ENCODE results near the gene KCNMB3.
"Not testable (repeated sequence)": the region's sequence is repeated elsewhere in the genome, so short reads cannot be mapped to it uniquely, and the experiment has no call there.

The KCNMB3 gene

GRCh38 chr3:179264449-179264848 lies 13.5 kb upstream of the KCNMB3 start:
- DNase-seq, result no peak

DNA sequence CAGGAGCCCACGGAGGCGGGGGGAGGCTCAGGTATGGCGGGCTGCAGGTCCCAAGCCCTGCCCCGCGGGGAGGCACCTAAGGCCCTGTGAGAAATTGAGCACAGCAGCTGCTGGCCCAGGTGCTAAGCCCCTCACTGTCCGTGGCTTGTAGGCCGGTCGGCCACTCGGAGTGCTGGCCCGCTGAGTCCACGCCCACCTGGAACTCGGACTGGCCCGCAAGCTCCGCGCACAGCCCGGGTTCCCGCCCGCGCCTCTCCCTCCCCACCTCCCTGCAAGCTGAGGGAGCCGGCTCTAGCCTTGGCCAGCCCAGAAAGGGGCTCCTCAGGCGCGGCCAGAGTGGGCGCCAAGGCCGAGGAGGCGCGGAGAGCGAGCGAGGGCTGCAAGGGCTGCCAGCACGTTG lies 12.2 kb upstream of the KCNMB3 start:
- DNase-seq, result no peak

DNA sequence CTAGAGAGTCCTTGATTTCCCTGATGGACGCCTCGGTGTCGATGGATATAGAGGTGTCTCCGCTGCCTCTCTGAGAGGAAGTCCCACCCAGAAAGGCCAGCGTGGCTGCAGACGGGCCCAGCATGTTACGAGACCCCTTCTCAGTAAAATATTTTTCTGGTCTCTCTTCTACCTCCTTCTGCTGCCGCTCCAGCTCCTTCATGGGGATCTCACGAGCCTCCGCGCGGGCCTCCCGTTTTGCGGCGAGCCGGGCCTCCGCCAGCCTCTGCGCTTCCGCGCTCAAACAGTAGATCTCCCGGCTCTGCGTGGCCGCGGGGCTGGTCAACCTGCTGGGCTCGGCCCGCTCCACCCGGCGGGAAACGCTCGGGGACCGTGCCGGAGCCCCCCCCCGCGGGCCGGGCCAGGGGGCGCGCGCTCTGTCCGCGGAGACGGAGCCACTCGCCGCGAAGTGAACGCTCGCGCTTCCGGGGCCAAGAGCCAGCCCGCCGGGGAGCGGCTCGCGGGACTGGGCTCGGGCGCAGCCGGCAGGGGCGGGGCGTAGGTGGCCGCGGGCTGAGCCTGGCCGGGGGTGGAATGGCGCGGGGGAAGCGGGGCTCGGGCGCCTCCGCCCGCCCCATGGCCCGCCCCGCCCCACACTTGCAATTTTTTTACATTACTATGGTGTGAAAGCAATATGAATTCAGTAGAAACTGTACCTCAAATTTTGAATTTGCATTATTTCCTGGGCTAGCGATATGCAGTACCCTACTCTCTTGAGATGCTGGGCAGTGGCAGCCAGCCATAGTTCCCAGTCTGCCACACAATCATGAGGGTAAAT lies 10.2 kb upstream of the KCNMB3 start:
- DNase-seq, result peak; percentile 73

GRCh38 chr3:179259959-179260756 lies 9.2 kb upstream of the KCNMB3 start:
- not testable (repeated sequence) for DNase-seq

DNA sequence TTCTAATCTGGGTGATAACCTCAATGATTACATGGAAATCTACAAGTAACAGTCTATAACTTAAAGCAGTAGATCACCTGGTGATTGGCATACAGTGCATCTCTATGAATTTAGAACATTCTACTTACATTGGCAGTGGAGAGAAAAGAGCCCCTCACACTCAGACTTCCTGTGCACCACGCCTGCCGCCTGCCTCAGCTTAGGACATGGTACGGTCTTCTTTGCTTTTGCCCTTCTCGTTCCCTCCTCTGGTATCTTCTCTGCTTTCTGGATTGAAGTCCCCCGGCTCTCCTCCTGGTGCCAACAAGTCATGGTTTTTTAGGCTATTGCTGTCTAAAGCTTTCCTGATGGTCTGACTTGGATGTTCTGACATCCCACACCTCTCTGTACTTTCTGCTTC lies 7.9 kb upstream of the KCNMB3 start:
- no peak for DNase-seq

GRCh38 chr3:179257742-179258141 lies 6.8 kb upstream of the KCNMB3 start:
- DNase-seq, result not testable (repeated sequence)

DNA sequence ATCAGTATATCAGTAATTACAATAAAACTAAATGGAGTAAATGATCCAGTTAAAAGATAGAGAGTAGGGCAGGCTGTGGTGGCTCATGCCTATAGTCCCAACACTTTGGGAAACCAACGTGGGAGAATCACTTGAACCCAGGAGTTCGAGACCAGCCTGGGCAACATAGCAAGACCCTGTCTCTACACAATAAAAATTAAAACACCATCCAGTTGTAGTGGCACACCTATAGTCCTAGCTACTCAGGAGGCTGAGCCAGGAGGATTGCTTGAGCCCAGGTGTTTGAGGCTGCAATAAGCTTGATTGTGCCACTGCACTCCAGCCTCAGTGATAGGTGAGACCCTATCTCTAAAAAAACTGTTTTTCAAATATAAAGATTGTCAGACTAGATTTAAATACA lies 5.9 kb upstream of the KCNMB3 start:
- DNase-seq, result no peak

- no peak for DNase-seq
Observed at GRCh38 chr3:179247289-179248015, 3.5 kb downstream of the KCNMB3 start.

- DNase-seq, result peak; percentile 28
Observed at GRCh38 chr3:179244878-179245277, 6.0 kb downstream of the KCNMB3 start.

GRCh38 chr3:179242859-179243258 lies 8.1 kb downstream of the KCNMB3 start:
- not testable (repeated sequence) for DNase-seq

- DNase-seq, result not testable (repeated sequence)
Observed at GRCh38 chr3:179240299-179240698, 10.6 kb downstream of the KCNMB3 start.

DNA sequence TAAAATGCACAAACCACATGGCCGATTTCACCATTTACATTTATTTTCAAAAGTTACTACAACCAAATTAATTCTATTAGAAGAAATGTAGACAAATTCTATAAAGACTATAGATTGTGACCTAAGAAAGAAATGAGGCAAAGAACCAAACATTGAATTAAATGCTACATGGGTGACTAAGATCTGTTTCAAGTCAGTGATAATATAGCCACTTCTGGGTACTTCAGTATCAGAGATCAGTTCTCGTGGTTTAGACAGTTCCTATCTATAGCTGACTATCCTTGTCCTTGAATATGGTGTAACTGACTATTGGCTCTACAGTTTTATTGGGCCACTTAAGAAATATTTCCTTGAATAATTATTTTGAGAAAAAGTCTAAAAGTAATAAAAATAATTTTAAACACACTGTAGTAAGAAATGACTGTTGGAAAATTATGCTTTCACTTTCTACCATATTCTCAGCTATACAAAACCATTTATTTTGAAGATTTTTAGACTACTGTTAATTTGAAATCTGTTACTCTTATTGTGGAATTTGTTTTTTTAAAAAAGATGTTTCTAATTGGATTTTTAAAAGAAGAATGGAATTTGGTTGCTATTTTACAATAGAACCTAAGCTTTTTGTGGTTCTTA lies 14.1 kb downstream of the KCNMB3 start:
- DNase-seq, result no peak

DNA sequence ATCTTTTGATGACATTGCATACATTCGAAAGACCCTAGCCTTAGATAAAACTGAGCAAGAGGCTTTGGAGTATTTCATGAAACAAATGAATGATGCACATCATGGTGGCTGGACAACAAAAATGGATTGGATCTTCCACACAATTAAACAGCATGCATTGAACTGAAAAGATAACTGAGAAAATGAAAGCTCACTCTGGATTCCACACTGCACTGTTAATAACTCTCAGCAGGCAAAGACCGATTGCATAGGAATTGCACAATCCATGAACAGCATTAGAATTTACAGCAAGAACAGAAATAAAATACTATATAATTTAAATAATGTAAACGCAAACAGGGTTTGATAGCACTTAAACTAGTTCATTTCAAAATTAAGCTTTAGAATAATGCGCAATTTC lies 16.7 kb downstream of the KCNMB3 start:
- peak; percentile 11 for DNase-seq

DNA sequence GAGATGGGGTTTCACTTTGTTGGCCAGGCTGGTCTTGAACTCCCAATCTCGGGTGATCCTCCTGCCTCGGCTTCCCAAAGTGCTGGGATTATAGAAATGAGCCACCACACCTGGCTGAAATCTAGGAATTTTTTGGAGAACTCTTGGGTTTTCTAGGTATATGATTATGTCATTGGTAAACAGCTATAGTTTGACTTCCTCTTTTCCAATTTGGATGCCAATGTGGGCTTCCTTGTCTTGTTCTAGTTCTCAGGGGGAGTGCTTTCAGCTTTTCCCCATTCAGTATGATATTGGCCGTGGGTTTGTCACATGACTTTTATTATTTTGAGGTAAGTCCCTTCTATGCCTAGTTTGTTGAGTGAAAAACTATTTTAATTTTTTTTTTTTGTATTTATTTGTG lies 17.9 kb downstream of the KCNMB3 start:
- no peak for DNase-seq

DNA sequence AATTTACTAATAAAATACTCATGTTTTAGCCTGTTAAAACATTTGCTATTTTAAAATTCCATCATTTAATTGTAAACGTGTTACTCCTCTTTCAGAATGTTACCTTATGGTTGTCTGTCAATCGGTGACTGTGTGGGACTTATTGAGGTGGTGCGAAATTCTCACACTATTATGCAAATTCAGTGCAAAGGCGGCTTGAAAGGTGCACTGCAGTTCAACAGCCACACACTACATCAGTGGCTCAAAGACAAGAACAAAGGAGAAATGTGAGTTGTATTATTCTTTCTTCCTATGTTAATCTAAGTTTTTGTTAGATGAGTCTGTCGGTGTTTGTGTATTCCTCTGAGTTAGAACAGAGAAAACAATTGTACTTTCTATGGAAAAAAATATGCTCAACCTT lies 21.7 kb downstream of the KCNMB3 start:
- DNase-seq, result no peak

DNA sequence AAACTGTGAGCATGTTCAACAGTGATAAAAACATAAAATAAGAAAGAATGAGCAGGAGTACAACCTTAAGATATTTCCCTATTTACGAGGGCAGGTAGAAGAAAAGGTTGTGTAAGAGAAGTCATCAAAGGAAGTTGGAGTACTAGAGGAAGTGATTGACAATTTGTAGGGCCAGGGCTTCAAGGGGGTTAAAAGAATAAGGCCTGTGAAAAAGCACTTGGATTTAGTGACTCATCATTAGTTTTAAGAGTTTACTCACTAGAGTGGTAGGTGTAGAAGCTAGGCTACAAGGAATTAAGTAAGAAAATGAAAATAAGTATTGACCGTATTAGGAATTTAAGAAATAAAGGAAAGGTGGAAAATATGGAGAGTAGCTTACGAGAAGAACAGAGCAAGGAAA lies 23.6 kb downstream of the KCNMB3 start:
- DNase-seq, result no peak

- no peak for DNase-seq
Observed at GRCh38 chr3:179224584-179224983, 26.3 kb downstream of the KCNMB3 start.

DNA sequence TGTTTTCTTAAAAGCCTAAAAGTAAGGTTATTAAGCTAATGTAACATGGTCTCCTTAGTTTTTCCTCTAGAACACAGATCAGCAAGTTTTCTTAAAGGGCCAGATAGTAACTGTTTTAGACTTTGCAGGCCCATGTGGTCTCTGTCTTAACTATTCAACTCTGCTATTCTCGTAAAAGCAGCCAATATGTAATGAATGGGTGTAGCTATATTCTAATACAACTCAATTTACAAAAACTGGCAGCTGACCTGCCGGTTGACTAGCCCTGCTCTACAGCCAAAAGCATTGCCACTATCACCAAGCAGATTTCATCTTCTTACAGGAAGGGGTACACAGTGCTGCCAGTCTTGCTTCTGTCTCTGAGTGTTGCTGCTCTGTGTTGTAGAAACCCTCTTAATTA lies 27.4 kb downstream of the KCNMB3 start:
- no peak for DNase-seq

DNA sequence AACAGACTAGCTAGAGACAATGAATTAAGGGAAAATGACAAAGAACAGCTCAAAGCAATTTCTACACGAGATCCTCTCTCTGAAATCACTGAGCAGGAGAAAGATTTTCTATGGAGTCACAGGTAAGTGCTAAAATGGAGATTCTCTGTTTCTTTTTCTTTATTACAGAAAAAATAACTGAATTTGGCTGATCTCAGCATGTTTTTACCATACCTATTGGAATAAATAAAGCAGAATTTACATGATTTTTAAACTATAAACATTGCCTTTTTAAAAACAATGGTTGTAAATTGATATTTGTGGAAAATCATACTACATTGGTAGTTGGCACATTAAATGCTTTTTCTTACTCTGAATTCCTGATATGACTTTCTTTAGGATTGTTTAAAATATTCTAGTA lies 32.7 kb downstream of the KCNMB3 start:
- not testable (repeated sequence) for DNase-seq

- peak; percentile 41 for DNase-seq
Observed at GRCh38 chr3:179215550-179215949, 35.4 kb downstream of the KCNMB3 start.

GRCh38 chr3:179200790-179201189 lies 50.1 kb downstream of the KCNMB3 start:
- no peak for DNase-seq

DNA sequence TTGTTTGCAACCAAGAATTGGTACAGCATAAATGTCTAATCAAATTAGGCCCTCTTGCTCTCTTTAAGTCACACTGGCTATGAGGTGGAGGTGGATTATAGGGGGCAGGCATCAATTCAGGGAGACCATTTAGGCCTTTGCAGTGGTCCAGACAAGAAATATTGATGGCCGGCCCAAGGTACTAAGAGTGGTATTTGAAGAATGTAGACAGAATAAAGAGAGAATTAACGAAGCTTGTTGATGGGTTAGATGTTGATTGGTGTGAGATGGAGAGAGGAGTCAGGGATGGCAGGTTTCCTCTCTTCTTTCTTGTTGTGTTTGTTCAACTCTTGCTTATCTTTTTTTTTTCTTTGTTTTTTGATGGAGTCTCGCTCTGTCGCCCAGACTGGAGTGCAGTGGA lies 54.2 kb downstream of the KCNMB3 start:
- DNase-seq, result no peak

- peak; percentile 87 for DNase-seq
Observed at GRCh38 chr3:179196098-179196497, 54.8 kb downstream of the KCNMB3 start.

Data from fibroblast of skin of scalp (primary cell).